Heart left ventricle (tissue), 16 donors: Measurements from ENCODE around the gene SUFU. TPM values are rescaled to one million over a fixed set of nuclear protein-coding genes. Genes with fewer than 3 reads are reported as not detected.

Experiments
- ATAC-seq, 4 donors: fragments of 200-7000 bp; cut with Tn5 transposase; one replicate each; pipeline ENCODE4 v1.9.1; 2020 to 2022; ENCODE audit warnings: moderate library complexity in 4 of 4, mild to moderate bottlenecking in 3 of 4, moderate number of reproducible peaks in 1 of 4
- DNase-seq, 5 donors: peaks; one replicate each; pipeline ENCODE4 v3.0.0-alpha.2; 2020
- H3K27ac ChIP-seq, 12 donors: fragments of 200-600 bp; sonication (generic) in 4 of 12; one replicate each; pipeline versions ENCODE4 v1.5.0 to v1.8.0; 2016 to 2022; ENCODE audit warnings: mild to moderate bottlenecking in 2 of 12
- H3K27me3 ChIP-seq, 9 donors: fragments of 200-600 bp; sonication (generic) in 2 of 9; one replicate each; pipeline versions ENCODE4 v1.5.1 to v1.8.0; 2016 to 2022; ENCODE audit warnings: mild to moderate bottlenecking in 3 of 9
- H3K36me3 ChIP-seq, 9 donors: fragments of 200-600 bp; sonication (generic) in 2 of 9; one replicate each; pipeline versions ENCODE4 v1.5.0 to v1.8.0; 2018 to 2022; ENCODE audit warnings: mild to moderate bottlenecking in 2 of 9
- H3K4me1 ChIP-seq, 12 donors: fragments of 200-600 bp; sonication (generic) in 4 of 12; one replicate each; pipeline versions ENCODE4 v1.5.0 to v1.8.0; 2016 to 2022; ENCODE audit warnings: mild to moderate bottlenecking in 3 of 12
- H3K4me3 ChIP-seq, 12 donors: fragments of 200-600 bp; sonication (generic) in 4 of 12; one replicate each; pipeline versions ENCODE4 v1.5.0 to v1.8.0; 2017 to 2022; ENCODE audit warnings: mild to moderate bottlenecking in 9 of 12, moderate library complexity in 4 of 12
- H3K9me3 ChIP-seq, 12 donors: fragments of 200-600 bp; sonication (generic) in 4 of 12; one replicate each; pipeline versions ENCODE4 v1.5.0 to v1.8.0; 2016 to 2022; ENCODE audit warnings: mild to moderate bottlenecking in 1 of 12
- POLR2A ChIP-seq, 2 donors: fragments of 450-650 bp; IDR thresholded peaks; one replicate each; pipeline ENCODE4 v1.6.1; 2017; ENCODE audit warnings: antibody characterized with exemption in 2 of 2, mild to moderate bottlenecking in 2 of 2, moderate library complexity in 2 of 2
- WGBS, 4 donors: extraction: QIAGEN DNeasy Blood & Tissue Kit in 2 of 4; methylation state at CpG; one replicate each; pipeline versions ENCODE4 v1.1.5 to v1.1.7; 2013 to 2018; 5-methylcytosine and 5-hydroxymethylcytosine counted together
- intact Hi-C, 10 donors: fragments of 100-400 bp; cut with DNase I; formaldehyde crosslinking; loops; one replicate each; pipeline versions ENCODE4 v1.11.1 to v1.14.2; 2022
- polyA plus RNA-seq, 2 donors: library from polyadenylated mRNA; stranded (reverse); fragments of 200-250 nt; gene quantifications; one replicate each; pipeline ENCODE4 v1.2.3, GENCODE V29; 2013
- total RNA-seq, 9 donors: library from RNA; depleted of rRNA in 2 of 9; stranded (reverse); fragments of >200 nt in 2 of 9; fragmentation: NEBNext Ultra II Directional in 3 of 9; extraction: Animal tissue kit (Norgen Biotek cat#: 25700) in 3 of 9; gene quantifications; one replicate each; pipeline versions ENCODE4 v1.1.0 to v1.2.4, GENCODE V29; 2016 to 2023
- TF ChIP-seq, protein P1 (sequence below), 12 donors: fragments of 200-600 bp; sonication (generic) in 4 of 12; IDR thresholded peaks; one replicate each; pipeline versions ENCODE4 v1.5.0 to v1.8.0; 2018 to 2022; ENCODE audit warnings: antibody characterized with exemption in 12 of 12, mild to moderate bottlenecking in 5 of 12
- donor health status: ischemic (EF 13 %, LVEDD 7.1; RV severe dilation, severe dysfunction).
- donor health status: healthy with polysubstance abuse.
- donor health status: DM: no; HTN: yes; CAD: no.
- donor health status: DM: no; HTN: no; CAD: no.
- donor health status: ischemic (EF 25% LVEDD 6.9; RV normal size, moderate dysfunction).
- donor health status: ischemic (EF 25% LVEDD 5.7; RV mildly dilated, moderate dysfunction).
- donor health status: healthy.
- donor health status: DM: yes; HTN: yes; CAD: no.
- donor health status: ischemic (EF 35%, LVEDD 5.7; RV mildly dilated, moderate dysfunction).
- donor health status: nonischemic (EF 11% LVEDD 7.7; RV severe dilation, severe dysfunction).
- donor health status: DM: yes; HTN: yes; CAD: no.
- donor health status: PGD.
- donor health status: ischemic (EF 29% LVEDD 5.4; RV normal size, mild dysfunction).
- donor health status: nonischemic (EF 23%, LVEDD 6.1; RV moderate dilation, normal function).

Gene SUFU
- total and polyA plus RNA-seq, 11 donors: 3.7 to 12.7 (median 7.5) TPM

DNA sequence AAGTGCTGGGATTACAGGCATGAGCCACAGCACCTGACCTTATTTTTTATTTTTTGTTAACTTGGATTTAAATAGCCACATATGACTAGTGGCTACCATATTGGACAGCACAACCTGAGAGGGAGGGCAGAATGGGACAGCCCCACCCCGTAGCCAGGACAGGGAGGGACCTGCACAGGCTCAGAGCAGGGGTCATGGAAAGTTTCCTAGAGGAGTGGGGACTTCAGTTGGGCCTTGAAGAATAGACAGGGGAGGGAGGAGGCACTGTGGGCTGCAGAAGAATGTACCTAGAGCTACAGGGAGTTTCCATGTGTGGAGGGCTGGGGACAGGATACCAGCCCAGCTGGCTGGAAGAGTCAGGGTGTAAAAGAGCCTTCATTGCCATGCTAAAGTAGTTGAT lies 149.3 kb downstream of the SUFU start:
- Histone ChIP-seq H3K4me3 (no peak overlapping the region), H3K27ac (peak overlapping the region in 2 of 12 donors; percentile 13 to 71), H3K27me3 (no peaks in the 10 kb centered on the region), H3K4me1 (peaks cover 29 to 86% (median 67%) of the 10 kb centered on the region in 12 donors), H3K9me3 (no peaks in the 10 kb centered on the region), H3K36me3 (peaks cover 2 to 71% (median 66%) of the 10 kb centered on the region in 9 donors)
- TF ChIP-seq, protein P1, sequence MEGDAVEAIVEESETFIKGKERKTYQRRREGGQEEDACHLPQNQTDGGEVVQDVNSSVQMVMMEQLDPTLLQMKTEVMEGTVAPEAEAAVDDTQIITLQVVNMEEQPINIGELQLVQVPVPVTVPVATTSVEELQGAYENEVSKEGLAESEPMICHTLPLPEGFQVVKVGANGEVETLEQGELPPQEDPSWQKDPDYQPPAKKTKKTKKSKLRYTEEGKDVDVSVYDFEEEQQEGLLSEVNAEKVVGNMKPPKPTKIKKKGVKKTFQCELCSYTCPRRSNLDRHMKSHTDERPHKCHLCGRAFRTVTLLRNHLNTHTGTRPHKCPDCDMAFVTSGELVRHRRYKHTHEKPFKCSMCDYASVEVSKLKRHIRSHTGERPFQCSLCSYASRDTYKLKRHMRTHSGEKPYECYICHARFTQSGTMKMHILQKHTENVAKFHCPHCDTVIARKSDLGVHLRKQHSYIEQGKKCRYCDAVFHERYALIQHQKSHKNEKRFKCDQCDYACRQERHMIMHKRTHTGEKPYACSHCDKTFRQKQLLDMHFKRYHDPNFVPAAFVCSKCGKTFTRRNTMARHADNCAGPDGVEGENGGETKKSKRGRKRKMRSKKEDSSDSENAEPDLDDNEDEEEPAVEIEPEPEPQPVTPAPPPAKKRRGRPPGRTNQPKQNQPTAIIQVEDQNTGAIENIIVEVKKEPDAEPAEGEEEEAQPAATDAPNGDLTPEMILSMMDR (IDR thresholded peaks at IDR 0.05): no peak
- no peak for TF ChIP-seq POLR2A (IDR thresholded peaks at IDR 0.05)
- intact Hi-C loops: no loop called here
- 80 to 92% (median 88%) methylated on average over 1 of the region's 1 CpG for WGBS, 4 donors
- DNase-seq: peak in 1 of 5 donors; percentile 10
- no peak for ATAC-seq

- H3K4me3 ChIP-seq: no peak overlapping the region
- DNase-seq (peak in 1 of 5 donors; percentile 7), ATAC-seq (no peak)
- peaks cover 2 to 80% (median 74%) of the 10 kb centered on the region in 9 donors for H3K36me3 ChIP-seq
- H3K9me3 ChIP-seq: no peaks in the 10 kb centered on the region
- no peak overlapping the region for H3K27ac ChIP-seq
- WGBS, 4 donors: 63 to 84% (median 73%) methylated on average over 6 to 7 of the region's 7 CpGs
- peaks cover 17 to 80% (median 58%) of the 10 kb centered on the region in 12 donors for H3K4me1 ChIP-seq
- intact Hi-C loops: no loop called here
- no peaks in the 10 kb centered on the region for H3K27me3 ChIP-seq
- TF ChIP-seq, protein P1 (IDR thresholded peaks at IDR 0.05): no peak
- TF ChIP-seq POLR2A (IDR thresholded peaks at IDR 0.05): no peak
Measured at GRCh38 chr10:102654566-102654965, 150.8 kb downstream of the SUFU start.

GRCh38 chr10:102654969-102655368 lies 151.2 kb downstream of the SUFU start:
- intact Hi-C loops: no loop called here
- no peaks in the 10 kb centered on the region for H3K9me3 ChIP-seq
- H3K4me3 ChIP-seq: no peak overlapping the region
- DNase-seq: peak in 3 of 5 donors; percentile 20 to 38 (median 28)
- peaks cover 2 to 80% (median 74%) of the 10 kb centered on the region in 9 donors for H3K36me3 ChIP-seq
- WGBS, 4 donors: 88 to 93% (median 90%) methylated on average over 12 of the region's 12 CpGs
- no peak for ATAC-seq
- peaks cover 13 to 78% (median 54%) of the 10 kb centered on the region in 12 donors for H3K4me1 ChIP-seq
- TF ChIP-seq, protein P1 (IDR thresholded peaks at IDR 0.05): no peak
- no peak for TF ChIP-seq POLR2A (IDR thresholded peaks at IDR 0.05)
- no peak overlapping the region for H3K27ac ChIP-seq
- no peaks in the 10 kb centered on the region for H3K27me3 ChIP-seq

DNA sequence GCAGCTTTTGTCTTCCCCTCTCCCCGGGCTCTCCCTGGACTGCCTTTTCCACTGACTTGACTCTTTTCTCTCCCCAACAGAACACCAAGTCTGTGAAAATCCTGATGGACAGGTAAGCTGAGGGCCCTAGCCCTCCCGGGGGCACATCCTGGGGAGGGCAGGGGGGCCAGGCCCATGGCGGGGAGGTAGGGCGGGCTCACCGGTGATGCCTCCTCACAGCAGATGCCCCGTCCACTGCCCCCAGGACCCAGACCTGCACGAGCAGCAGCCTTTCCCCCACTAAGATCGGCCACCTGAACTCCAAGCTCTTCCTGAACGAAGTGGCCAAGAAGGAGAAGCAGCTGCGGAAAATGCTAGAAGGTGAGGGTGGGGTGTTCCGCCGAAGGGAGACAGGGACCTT lies 152.3 kb downstream of the SUFU start:
- Histone ChIP-seq H3K9me3 (no peaks in the 10 kb centered on the region), H3K4me3 (no peak overlapping the region), H3K27me3 (no peaks in the 10 kb centered on the region), H3K27ac (no peak overlapping the region), H3K36me3 (peaks cover 2 to 80% (median 73%) of the 10 kb centered on the region in 9 donors), H3K4me1 (peaks cover 7 to 78% (median 51%) of the 10 kb centered on the region in 12 donors)
- peak in 1 of 5 donors; percentile 42 for DNase-seq
- TF ChIP-seq, protein P1 (IDR thresholded peaks at IDR 0.05): no peak
- TF ChIP-seq POLR2A (IDR thresholded peaks at IDR 0.05): no peak
- ATAC-seq: no peak
- intact Hi-C loops: loop anchor here in 1 of 10 donors (1.0 kb wide), 1 partner anchor 10 kb away; no protein-coding TSS in a partner anchor
- WGBS, 4 donors: 85 to 94% (median 90%) methylated on average over 6 to 12 of the region's 12 CpGs
